Calu3 (cell line): ENCODE results near the gene SFMBT1. TPM values are rescaled to one million over a fixed set of nuclear protein-coding genes. Genes with fewer than 3 reads are reported as not detected.

ENCODE experiments used
- BruUV-seq: library from RNA; stranded (reverse); fragments of 400-500 nt; replicated peaks from 2 replicates; lab custom pipeline; 2021; lab: Mats Ljungman, UMichigan
- CTCF ChIA-PET: fragments of 300-600 bp; sonication (Branson Sonifier 250); formaldehyde crosslinking; loops from one replicate; lab custom pipeline; 2022; ENCODE audit warnings: antibody characterized with exemption; lab: Charles Lee
- DNase-seq: peaks from one replicate; pipeline ENCODE4 v3.0.0; 2022
- H3K27ac Mint-ChIP-seq: one replicate; pipeline ENCODE4 v1.8.0; 2022; ENCODE audit warnings: mixed read lengths; ENCODE audit not compliant: unreplicated experiment
- H3K27me3 Mint-ChIP-seq: one replicate; pipeline ENCODE4 v1.8.0; 2022; ENCODE audit warnings: mixed read lengths; ENCODE audit not compliant: unreplicated experiment
- H3K36me3 Mint-ChIP-seq: one replicate; pipeline ENCODE4 v1.8.0; 2022; ENCODE audit warnings: mild to moderate bottlenecking, moderate library complexity, mixed read lengths; ENCODE audit not compliant: insufficient read depth, unreplicated experiment
- H3K4me1 Mint-ChIP-seq: one replicate; pipeline ENCODE4 v1.8.0; 2022; ENCODE audit warnings: mild to moderate bottlenecking, low read depth, mixed read lengths; ENCODE audit not compliant: unreplicated experiment
- H3K4me3 Mint-ChIP-seq: one replicate; pipeline ENCODE4 v1.8.0; 2022; ENCODE audit warnings: mild to moderate bottlenecking, low read depth, moderate library complexity, mixed read lengths; ENCODE audit not compliant: unreplicated experiment
- H3K9me3 Mint-ChIP-seq: one replicate; pipeline ENCODE4 v1.8.0; 2022; ENCODE audit warnings: low read depth, mixed read lengths; ENCODE audit not compliant: unreplicated experiment
- CTCF ChIP-seq: fragments of 200-600 bp; IDR thresholded peaks from one replicate; pipeline ENCODE4 v1.8.0; 2022; ENCODE audit warnings: antibody characterized with exemption; ENCODE audit not compliant: unreplicated experiment
- intact Hi-C: fragments of 100-400 bp; cut with micrococcal nuclease; formaldehyde crosslinking; loops from one replicate; pipeline ENCODE4 v1.10.0; 2022; ENCODE audit not compliant: unreplicated experiment
- total RNA-seq: library from RNA; stranded (reverse); gene quantifications from 2 replicates; pipeline ENCODE4 v1.2.3, GENCODE V29; 2022

The SFMBT1 gene
- total RNA-seq, 1 experiment from 2014 or later = 36.6 TPM

GRCh38 chr3:53023072-53023823 lies 22.6 kb downstream of the SFMBT1 start:
- no TSS peak for BruUV-seq
- no peak for TF ChIP-seq CTCF
- CTCF ChIA-PET = no interaction called here
- no peaks in the 10 kb centered on the region for H3K36me3 Mint-ChIP-seq
- H3K27me3 Mint-ChIP-seq = no peaks in the 10 kb centered on the region
- peaks cover 9% of the 10 kb centered on the region for H3K4me1 Mint-ChIP-seq
- no peak overlapping the region for H3K27ac Mint-ChIP-seq
- DNase-seq = no peak
- H3K4me3 Mint-ChIP-seq = no peak overlapping the region
- intact Hi-C loops = no loop called here
- peaks cover 2% of the 10 kb centered on the region for H3K9me3 Mint-ChIP-seq

- H3K36me3 Mint-ChIP-seq = no peaks in the 10 kb centered on the region
- H3K4me3 Mint-ChIP-seq = no peak overlapping the region
- no peak for DNase-seq
- intact Hi-C loops = no loop called here
- no peak overlapping the region for H3K27ac Mint-ChIP-seq
- peaks cover 15% of the 10 kb centered on the region for H3K4me1 Mint-ChIP-seq
- no peak for TF ChIP-seq CTCF
- H3K9me3 Mint-ChIP-seq = peaks cover 2% of the 10 kb centered on the region
- BruUV-seq = no TSS peak
- CTCF ChIA-PET = no interaction called here
- H3K27me3 Mint-ChIP-seq = no peaks in the 10 kb centered on the region
These were observed 23.2 kb downstream of the SFMBT1 start for GRCh38 chr3:53022647-53023046.

GRCh38 chr3:53016236-53016635 lies 29.6 kb downstream of the SFMBT1 start:
- Mint-ChIP-seq H3K9me3 (no peaks in the 10 kb centered on the region), H3K36me3 (no peaks in the 10 kb centered on the region), H3K4me3 (no peak overlapping the region), H3K27ac (no peak overlapping the region), H3K4me1 (peaks cover 28% of the 10 kb centered on the region), H3K27me3 (no peaks in the 10 kb centered on the region)
- no peak for TF ChIP-seq CTCF
- intact Hi-C loops = no loop called here
- DNase-seq = no peak
- CTCF ChIA-PET = no interaction called here
- no TSS peak for BruUV-seq

GRCh38 chr3:53011324-53011723 lies 34.5 kb downstream of the SFMBT1 start:
- DNase-seq = no peak
- Mint-ChIP-seq H3K9me3 (no peaks in the 10 kb centered on the region), H3K27me3 (no peaks in the 10 kb centered on the region), H3K36me3 (no peaks in the 10 kb centered on the region), H3K27ac (no peak overlapping the region), H3K4me3 (no peak overlapping the region), H3K4me1 (peaks cover 18% of the 10 kb centered on the region)
- CTCF ChIA-PET = interaction anchor here (0.7 kb wide), 1 partner anchor 36 kb away, joined by 3 read pairs; no protein-coding TSS in a partner anchor
- intact Hi-C loops = no loop called here
- TF ChIP-seq CTCF = no peak
- BruUV-seq = no TSS peak
